HepG2 (cell line): ENCODE results near the gene REM2.

Source experiments
- CBFB ChIP-seq: sonication (generic); formaldehyde crosslinking; IDR thresholded peaks from 2 replicates; pipeline ENCODE4 v1.4.0; 2020; ENCODE audit warnings: missing genetic modification reagents
- CTCF ChIP-seq: sonication (generic); formaldehyde crosslinking; IDR thresholded peaks from 2 replicates; pipeline ENCODE4 v1.5.0; 2020; ENCODE audit warnings: mild to moderate bottlenecking, missing genetic modification reagents, moderate library complexity
- ETV5 ChIP-seq: IDR thresholded peaks from 2 replicates; pipeline ENCODE4 v1.6.1; 2018; ENCODE audit warnings: missing biosample characterization, missing genetic modification reagents, inconsistent platforms, borderline replicate concordance
- GZF1 ChIP-seq: sonication (generic); formaldehyde crosslinking; IDR thresholded peaks from 2 replicates; pipeline ENCODE4 v1.5.1; 2020; ENCODE audit warnings: mild to moderate bottlenecking, missing genetic modification reagents
- HIVEP1 ChIP-seq: sonication (generic); formaldehyde crosslinking; IDR thresholded peaks from 2 replicates; pipeline ENCODE4 v1.4.0; 2020; ENCODE audit warnings: mild to moderate bottlenecking, missing genetic modification reagents
- PBX3 ChIP-seq: sonication (generic); formaldehyde crosslinking; IDR thresholded peaks from 2 replicates; pipeline ENCODE4 v1.8.1; 2023; ENCODE audit warnings: missing genetic modification reagents, inconsistent platforms, borderline replicate concordance
- PHF8 ChIP-seq: sonication (generic); formaldehyde crosslinking; IDR thresholded peaks from 2 replicates; pipeline ENCODE4 v1.5.0; 2020; ENCODE audit warnings: missing genetic modification reagents
- POLR2A ChIP-seq, 2 experiments: IDR thresholded peaks; 2 replicates each; pipeline ENCODE4 v1.6.1; 2011; ENCODE audit warnings: low read depth in 2 of 2, low read length in 2 of 2, mild to moderate bottlenecking in 1 of 2, moderate library complexity in 1 of 2; ENCODE audit not compliant: insufficient read depth in 1 of 2
- ZNF24 ChIP-seq: fragments of 450-650 bp; IDR thresholded peaks from 2 replicates; pipeline ENCODE4 v1.6.1; 2017; ENCODE audit warnings: antibody characterized with exemption, mild to moderate bottlenecking

GRCh38 chr14:22896760-22897159 is 13.7 kb downstream of the REM2 start:
- TF ChIP-seq POLR2A (IDR thresholded peaks at IDR 0.05; ENCODE audit: insufficient read depth in 1 of 2, low read depth in 2 of 2, low read length in 2 of 2) (no peak), PHF8 (CRISPR knock-in tag) (no peak), CTCF (no peak), PBX3 (CRISPR knock-in tag) (no peak), ETV5 (CRISPR knock-in tag) (no peak), CBFB (CRISPR knock-in tag) (no peak), ZNF24 (no peak), GZF1 (CRISPR knock-in tag) (no peak), HIVEP1 (CRISPR knock-in tag) (no peak)
